ENCODE results near the gene FAM83C.

Gene FAM83C

DNA sequence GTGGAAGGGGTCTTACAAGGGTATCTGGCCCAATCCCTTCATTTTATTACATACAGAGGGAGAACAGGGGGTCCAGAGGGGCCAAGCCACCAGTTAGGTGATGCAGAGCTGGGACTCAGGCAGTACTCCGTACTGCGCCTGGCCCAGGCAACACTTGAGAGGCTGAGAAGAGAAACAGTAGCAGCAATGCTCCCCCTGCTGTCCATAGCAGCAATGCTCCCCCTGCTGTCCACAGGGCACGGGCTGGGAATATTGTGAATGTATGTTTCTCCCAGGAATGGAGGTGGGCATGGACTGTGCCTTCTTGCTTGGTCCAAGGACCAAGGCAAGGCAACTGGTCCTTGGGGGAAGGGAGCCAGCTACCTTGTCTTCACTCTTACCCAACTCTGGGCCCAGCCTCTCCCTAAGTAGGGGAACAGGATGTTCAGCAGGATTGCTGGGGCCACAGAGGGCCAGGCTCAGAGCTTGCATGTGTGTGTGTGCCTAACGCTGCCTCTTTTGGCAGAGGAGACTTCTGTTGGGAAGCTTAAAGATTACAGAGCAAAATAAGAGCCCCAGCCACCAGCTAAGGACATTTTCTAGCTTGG, 14.8 kb upstream of the FAM83C start:
- H3K4me1 Mint-ChIP-seq, result peaks cover 37% of the 10 kb centered on the region
- peak overlapping the region; percentile 76 for H3K27ac Mint-ChIP-seq
- H3K36me3 Mint-ChIP-seq, result peaks cover 3% of the 10 kb centered on the region
- no peak overlapping the region for H3K4me3 Mint-ChIP-seq
- no peaks in the 10 kb centered on the region for H3K27me3 Mint-ChIP-seq
- H3K9me3 Mint-ChIP-seq, result no peaks in the 10 kb centered on the region

DNA sequence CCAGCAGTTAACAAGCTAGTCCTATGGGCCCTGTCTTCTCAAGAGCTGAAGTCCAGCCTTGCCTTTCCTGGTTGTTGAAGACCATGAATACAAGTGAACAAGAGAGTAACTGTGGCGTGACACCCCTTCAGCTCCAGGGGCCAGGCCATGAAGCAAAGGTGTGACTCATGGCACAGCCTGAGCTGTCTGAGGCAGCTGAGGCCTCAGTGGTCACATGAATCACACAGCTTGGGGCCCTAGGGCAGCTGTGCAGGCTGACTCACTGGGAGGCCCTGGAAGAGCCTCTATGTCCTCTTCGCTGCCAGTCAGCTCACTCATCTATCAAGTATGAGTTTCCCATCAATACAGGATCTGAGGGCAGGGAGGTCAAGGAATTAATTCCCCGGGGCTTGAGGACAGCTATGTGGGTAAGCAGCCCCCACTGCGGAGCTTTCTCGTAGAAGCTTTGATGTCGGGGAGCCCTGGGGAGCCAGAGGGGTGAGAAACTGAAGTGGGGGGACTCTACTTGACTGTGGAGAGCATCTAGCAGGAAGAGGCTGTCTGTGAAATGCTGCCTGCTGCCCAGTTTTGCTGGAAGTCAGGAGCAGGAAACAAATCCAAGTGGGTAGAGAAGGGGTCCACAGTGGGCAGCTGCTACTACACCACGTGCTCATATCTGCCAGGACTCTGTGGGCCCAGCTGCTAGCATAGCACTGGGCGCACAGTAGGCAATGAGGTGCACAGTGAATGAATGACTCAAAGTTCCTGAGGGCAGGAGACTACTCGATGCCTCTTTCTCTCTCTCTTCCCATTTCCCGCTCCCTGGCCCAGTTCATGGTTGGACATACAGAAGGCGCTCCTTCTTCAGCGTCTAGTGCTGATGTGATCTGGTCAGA, 13.7 kb upstream of the FAM83C start:
- Mint-ChIP-seq H3K9me3 (no peaks in the 10 kb centered on the region), H3K27ac (peak overlapping the region; percentile 84), H3K36me3 (peaks cover 3% of the 10 kb centered on the region), H3K4me3 (peak overlapping the region; percentile 71), H3K4me1 (peaks cover 31% of the 10 kb centered on the region), H3K27me3 (no peaks in the 10 kb centered on the region)

DNA sequence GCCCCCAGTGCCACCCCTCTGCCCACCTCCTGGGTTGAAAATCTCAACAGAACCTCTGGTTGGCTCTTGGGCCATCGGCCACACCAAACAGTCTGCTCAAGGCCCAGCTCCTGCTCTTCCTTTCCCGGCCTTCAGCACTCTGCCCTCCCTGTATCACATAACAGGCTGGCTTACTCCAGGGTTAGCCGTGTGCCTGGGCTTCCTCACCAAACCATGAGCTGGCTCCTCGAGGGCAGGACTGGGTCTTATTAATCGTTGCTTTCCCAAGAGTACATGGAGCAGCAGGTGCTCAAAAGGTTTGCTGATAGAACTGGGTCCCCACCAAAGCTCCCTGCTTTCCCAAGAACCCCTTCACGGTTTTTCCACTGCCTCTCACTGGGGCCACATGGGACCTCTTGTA, 12.7 kb upstream of the FAM83C start:
- Mint-ChIP-seq H3K4me1 (peaks cover 31% of the 10 kb centered on the region), H3K36me3 (peaks cover 2% of the 10 kb centered on the region), H3K27me3 (no peaks in the 10 kb centered on the region), H3K9me3 (no peaks in the 10 kb centered on the region), H3K27ac (peak overlapping the region; percentile 84), H3K4me3 (no peak overlapping the region)

DNA sequence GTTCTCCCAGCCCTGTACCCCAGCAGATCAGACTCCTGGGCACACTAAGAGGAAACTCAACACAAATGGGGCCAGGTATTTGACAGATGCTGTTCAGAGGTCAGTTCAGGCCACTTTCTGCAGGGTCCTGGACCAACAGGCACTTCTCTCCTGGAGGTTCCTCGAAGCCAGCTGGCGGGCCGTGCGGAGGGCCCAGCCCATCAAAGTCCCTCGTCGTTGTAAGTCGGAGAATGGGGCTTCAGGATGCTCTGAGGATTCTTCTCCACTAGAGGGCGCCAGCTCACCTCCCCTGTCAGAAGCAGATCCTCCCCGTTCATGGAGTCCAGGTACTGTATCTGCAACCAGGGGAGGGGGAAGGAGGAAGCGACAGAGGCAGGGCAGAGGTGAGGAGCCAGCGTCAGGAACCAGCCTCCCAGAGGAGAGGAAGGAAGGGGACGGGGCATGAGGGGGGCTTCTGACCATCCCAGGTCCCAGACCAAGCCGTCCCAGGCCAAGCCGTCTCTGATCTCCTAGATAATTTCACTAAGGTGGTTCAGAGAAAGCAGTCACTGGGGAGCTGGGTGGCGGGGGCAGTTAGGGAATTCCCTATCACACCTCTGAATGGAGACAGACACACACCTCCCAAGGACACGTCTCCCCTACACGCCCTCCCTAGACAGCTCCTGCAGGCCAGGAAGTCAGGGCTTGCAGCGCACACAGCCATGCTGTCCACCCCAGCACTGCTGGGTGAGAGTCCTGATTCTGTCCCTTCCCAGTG, 11.7 kb upstream of the FAM83C start:
- Mint-ChIP-seq H3K27me3 (no peaks in the 10 kb centered on the region), H3K36me3 (peaks cover 2% of the 10 kb centered on the region), H3K27ac (peak overlapping the region; percentile 74), H3K9me3 (no peaks in the 10 kb centered on the region), H3K4me3 (no peak overlapping the region), H3K4me1 (peaks cover 31% of the 10 kb centered on the region)

DNA sequence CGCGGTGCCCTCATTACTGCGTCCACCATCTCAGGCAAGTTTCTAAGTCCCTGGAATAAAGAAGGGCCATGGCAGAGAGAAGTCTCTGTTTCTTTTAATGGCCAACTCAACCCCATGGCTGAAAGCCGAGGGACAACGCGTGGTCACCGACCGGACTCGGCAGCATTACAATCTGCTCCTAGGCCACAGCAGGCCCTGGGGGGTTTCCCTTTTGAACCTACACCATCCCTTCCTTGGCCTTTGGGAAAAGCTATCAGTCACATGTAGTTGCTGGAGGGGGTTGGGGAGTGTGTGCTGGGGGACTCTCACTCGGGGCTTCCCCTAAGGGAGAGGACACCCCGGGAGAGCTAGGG, 11.1 kb upstream of the FAM83C start:
- peaks cover 31% of the 10 kb centered on the region for H3K4me1 Mint-ChIP-seq
- no peak overlapping the region for H3K4me3 Mint-ChIP-seq
- no peak overlapping the region for H3K27ac Mint-ChIP-seq
- H3K27me3 Mint-ChIP-seq, result no peaks in the 10 kb centered on the region
- H3K36me3 Mint-ChIP-seq, result peaks cover 2% of the 10 kb centered on the region
- H3K9me3 Mint-ChIP-seq, result no peaks in the 10 kb centered on the region

DNA sequence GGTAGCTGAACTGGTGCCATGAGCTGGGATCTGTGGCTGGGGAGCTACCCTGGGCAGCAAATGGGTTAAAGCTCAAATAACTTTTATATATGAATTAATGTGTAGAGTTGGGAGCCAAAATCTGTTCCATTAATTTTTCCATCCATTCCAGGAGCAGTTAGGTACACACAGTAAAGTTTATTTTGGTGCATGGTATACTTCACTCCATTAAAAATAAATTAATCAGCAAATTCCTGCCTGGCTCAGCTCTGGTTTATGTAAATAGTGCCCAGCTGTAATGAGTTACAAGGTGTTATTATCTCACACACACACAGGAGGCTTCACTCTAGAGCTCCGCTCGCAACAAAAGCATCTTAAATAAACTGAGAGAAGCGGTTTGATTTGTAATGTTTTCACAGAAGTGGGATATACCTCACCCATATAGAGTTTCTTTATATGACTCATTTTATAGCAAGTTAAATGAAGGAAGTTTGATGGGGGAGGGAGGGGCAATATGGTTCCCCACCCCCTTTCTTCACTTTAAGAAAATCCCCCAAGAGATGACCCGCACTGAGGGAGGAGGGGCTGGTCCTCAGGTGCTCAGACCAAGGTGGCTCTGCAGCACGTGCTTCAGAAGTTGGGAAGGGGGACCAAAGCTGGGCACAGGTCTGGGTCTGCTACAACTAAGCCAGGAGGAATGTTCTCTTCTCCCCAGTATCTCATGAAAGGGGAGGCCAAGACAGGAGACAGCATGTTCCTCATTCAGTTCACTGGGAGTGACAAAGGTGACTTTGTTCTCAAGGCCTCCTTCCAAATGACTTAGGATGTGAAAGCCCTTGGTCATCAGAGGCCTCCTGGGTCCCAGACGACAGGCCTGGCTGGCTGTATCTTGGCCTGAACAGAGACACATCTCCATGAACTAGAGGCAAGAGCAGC, 10.5 kb upstream of the FAM83C start:
- Mint-ChIP-seq H3K36me3 (peaks cover 2% of the 10 kb centered on the region), H3K27me3 (no peaks in the 10 kb centered on the region), H3K27ac (no peak overlapping the region), H3K4me1 (peaks cover 31% of the 10 kb centered on the region), H3K4me3 (no peak overlapping the region), H3K9me3 (no peaks in the 10 kb centered on the region)

DNA sequence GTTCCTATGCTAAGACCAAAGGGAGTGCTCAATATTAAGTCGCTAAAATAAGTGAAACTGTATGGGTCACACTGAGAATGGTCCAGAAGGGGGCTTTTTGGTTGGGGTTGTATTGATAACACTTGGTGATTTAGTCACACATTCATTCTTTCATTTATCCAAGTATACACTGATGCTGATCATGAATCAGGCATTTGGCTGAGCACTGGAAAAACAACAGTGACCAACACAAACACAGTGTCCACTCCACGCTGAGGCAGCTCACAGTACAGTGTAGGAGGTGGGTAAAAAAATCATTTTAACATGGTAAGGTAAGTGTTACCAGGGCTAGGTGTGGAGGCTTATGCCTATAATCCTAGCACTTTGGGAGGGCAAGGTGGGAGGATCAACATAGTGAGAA, 9.2 kb upstream of the FAM83C start:
- no peaks in the 10 kb centered on the region for H3K27me3 Mint-ChIP-seq
- H3K4me1 Mint-ChIP-seq, result peaks cover 26% of the 10 kb centered on the region
- no peaks in the 10 kb centered on the region for H3K9me3 Mint-ChIP-seq
- peak overlapping the region; percentile 2 for H3K27ac Mint-ChIP-seq
- peaks cover 2% of the 10 kb centered on the region for H3K36me3 Mint-ChIP-seq
- H3K4me3 Mint-ChIP-seq, result no peak overlapping the region

DNA sequence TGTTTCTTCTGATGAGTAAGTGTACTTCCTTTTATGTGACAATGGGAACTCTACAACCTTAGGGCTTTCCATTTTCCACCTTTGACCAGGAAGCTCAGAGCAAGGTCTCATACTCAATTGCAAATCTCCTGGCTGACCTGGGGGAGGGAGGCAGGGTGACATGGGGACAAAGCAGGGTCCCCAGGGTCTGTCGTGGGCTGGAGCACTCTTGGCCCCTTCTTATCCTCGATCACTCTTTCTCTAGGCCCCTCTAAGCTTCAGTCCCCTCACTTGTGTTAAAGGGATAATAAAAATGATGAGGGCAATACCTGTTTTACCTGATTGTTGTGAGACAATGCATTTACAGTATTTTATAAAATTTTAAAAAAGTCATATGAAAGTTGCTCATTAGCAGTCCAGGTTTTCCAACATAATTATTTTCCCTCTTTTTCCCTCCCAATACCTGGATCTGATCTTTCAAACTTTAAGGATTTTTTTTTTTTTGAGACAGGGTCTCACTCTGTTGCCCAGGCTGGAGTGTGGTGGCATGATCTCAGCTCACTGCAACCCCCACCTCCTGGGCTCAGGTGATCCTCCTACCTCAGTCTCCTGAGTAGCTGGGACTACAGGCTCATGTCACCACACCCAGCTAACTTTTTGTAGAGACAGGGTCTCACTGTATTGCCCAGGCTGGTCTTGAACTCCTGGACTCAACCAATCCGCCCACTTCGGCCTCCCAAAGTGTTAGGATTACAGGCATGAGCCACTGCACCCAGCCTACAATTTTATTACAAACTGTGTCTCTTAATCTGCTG, 8.4 kb upstream of the FAM83C start:
- Mint-ChIP-seq H3K4me1 (peaks cover 18% of the 10 kb centered on the region), H3K36me3 (no peaks in the 10 kb centered on the region), H3K27ac (no peak overlapping the region), H3K27me3 (no peaks in the 10 kb centered on the region), H3K9me3 (no peaks in the 10 kb centered on the region), H3K4me3 (no peak overlapping the region)

DNA sequence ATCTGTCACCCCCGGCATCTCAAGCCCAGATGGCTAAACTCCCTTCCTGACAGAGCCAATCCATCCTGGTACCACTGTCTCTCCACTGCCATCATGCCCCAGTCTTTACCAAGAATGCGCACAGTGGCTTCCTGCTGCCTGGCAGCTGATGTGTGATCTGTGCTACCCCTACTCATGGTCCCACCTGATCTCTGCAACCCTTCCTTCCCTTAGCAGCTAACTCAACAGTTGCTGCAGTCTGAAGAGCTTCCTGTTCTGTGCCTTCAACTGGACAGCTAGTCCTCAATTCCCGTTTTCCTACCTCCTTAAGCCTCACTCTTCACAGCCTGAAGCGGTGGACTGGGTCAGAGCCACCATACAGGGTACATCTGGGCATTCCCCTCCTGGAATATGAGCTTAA, 7.6 kb upstream of the FAM83C start:
- Mint-ChIP-seq H3K4me1 (peaks cover 13% of the 10 kb centered on the region), H3K9me3 (no peaks in the 10 kb centered on the region), H3K27ac (no peak overlapping the region), H3K36me3 (no peaks in the 10 kb centered on the region), H3K4me3 (no peak overlapping the region), H3K27me3 (no peaks in the 10 kb centered on the region)

DNA sequence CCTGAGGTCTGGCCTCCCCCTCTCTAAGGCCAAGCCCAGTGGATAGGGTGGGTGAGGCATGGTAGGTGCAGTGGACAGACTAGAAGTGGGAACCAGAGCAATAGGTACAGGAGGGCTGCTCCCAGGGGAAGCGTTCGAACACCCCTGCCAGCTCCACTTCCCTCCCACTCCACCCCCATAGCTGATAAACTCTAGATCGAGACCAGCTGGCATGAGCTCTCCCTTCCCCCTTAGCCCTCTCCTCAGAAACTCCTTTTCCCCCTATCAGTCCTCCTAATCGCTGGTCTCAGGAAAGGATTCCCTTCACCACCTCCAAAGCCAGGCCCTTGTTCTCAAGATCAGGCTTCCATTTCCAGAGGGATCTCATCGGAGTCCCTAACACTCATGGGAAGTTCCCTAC, 6.0 kb upstream of the FAM83C start:
- Mint-ChIP-seq H3K4me1 (no peaks in the 10 kb centered on the region), H3K36me3 (no peaks in the 10 kb centered on the region), H3K27me3 (no peaks in the 10 kb centered on the region), H3K9me3 (no peaks in the 10 kb centered on the region), H3K4me3 (no peak overlapping the region), H3K27ac (no peak overlapping the region)

DNA sequence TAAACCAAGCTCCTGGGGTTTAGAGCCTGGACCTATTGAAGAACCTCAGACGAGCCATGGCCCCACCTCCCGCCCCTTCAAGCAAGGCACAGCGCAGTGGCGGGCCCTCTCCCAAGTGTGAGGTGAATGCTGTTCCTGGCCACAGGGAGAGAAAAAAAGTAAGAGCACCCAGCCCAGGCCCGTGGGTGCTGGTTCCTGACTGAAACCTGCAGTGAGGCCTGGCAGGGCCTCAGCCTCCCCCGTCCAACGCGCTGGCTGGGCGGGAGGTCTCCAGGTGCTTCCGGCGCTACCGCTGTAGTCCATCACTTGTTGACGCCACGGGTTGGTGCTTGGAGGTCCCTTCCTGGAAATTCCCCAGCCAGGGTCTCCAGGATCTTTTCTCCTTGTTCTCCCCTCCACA, 5.5 kb upstream of the FAM83C start:
- Mint-ChIP-seq H3K4me3 (no peak overlapping the region), H3K27me3 (no peaks in the 10 kb centered on the region), H3K4me1 (no peaks in the 10 kb centered on the region), H3K9me3 (no peaks in the 10 kb centered on the region), H3K27ac (no peak overlapping the region), H3K36me3 (no peaks in the 10 kb centered on the region)

DNA sequence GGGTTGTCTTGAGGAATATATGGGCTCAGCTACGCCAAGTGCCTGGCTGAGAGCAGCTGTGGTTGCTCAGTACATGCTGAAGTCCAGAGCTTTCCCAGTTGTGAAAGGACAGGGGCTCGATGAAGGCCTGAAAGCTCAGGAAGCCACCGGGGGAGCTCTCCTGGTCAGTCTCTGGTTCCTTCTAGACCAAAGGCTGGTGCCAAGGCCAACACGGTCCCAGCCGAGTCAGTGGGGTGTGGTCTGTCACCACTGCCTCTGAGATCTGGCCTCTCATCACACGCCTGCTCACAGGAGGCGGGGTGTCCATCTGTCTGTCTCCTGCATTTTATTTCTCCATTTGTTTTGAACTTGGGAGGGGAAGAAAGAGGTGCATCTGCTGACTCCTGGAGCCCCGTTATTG, 4.9 kb upstream of the FAM83C start:
- Mint-ChIP-seq H3K4me1 (no peaks in the 10 kb centered on the region), H3K36me3 (no peaks in the 10 kb centered on the region), H3K27me3 (no peaks in the 10 kb centered on the region), H3K27ac (no peak overlapping the region), H3K9me3 (no peaks in the 10 kb centered on the region), H3K4me3 (no peak overlapping the region)

DNA sequence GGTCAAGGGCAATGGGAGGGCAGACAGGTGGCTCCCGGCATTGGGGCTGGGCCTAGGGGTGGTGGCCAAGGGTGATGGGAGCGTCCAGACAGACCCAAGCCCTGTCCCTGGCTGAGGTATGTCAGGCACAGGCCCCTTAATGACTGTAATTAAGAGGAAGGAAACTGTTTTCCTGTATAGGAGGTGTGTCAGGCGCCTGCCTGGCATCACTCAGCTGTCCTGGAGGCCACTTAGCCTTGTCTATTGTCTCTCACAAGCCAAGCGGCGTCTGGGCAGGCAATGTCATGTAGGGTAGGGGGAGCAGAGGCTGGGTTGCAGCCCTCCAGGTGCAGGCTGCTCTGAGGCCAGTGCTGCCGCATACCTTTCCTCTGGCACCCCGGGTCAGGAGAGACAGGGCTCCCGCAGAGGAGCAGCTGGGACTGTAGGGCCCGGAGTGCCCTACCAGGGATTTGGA, 3.9 kb upstream of the FAM83C start:
- H3K27ac Mint-ChIP-seq, result no peak overlapping the region
- no peak overlapping the region for H3K4me3 Mint-ChIP-seq
- no peaks in the 10 kb centered on the region for H3K27me3 Mint-ChIP-seq
- H3K9me3 Mint-ChIP-seq, result no peaks in the 10 kb centered on the region
- H3K36me3 Mint-ChIP-seq, result no peaks in the 10 kb centered on the region
- H3K4me1 Mint-ChIP-seq, result no peaks in the 10 kb centered on the region

DNA sequence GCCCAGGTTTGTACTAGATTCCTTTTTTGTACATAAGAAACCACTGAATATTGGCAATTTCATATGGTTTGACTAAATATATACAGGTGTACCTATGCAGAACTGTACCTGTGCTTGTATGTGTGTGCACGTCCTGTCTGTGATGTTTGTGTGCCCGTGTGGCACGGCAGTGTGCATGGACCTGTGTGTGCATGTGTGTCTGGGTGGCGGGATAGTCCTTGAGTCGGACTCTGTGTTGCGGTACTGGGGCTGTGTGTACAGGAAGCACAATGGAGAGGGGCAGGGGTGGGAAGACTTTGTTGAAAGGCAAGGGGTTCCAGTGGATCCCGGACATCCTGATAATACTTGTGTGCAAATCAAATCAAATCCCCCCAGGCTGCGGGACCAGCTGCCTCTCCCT, 3.4 kb upstream of the FAM83C start:
- Mint-ChIP-seq H3K4me3 (no peak overlapping the region), H3K36me3 (no peaks in the 10 kb centered on the region)

DNA sequence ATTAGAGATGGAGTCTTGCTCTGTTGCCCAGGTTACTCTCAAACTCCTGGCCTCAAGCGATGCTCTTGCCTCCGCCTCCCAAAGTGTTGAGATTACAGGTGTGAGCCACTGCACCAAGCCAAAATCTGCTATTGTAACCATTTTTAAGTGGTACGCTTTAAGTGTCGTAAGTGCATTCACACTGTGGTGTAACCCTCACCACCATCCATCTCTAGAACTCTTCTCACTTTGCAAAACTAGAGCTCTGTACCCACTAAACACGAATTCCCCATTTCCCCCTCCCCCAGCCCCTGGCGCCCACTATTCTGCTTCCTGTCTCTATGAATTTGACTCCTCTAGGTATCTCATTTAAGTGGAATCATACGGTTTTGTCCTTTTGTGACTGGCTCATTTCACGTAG, 2.8 kb upstream of the FAM83C start:
- H3K9me3 Mint-ChIP-seq, result no peaks in the 10 kb centered on the region
- no peaks in the 10 kb centered on the region for H3K4me1 Mint-ChIP-seq
- H3K36me3 Mint-ChIP-seq, result no peaks in the 10 kb centered on the region
- H3K27me3 Mint-ChIP-seq, result no peaks in the 10 kb centered on the region
- no peak overlapping the region for H3K27ac Mint-ChIP-seq
- no peak overlapping the region for H3K4me3 Mint-ChIP-seq

More for the DNA sequence above, 3.4 kb upstream of the FAM83C start:
- no peaks in the 10 kb centered on the region for H3K9me3 Mint-ChIP-seq
- H3K27ac Mint-ChIP-seq, result no peak overlapping the region
- no peaks in the 10 kb centered on the region for H3K27me3 Mint-ChIP-seq
- H3K4me1 Mint-ChIP-seq, result no peaks in the 10 kb centered on the region
